Upper lobe of left lung (tissue), 6 donors: ENCODE measurements around the gene GRK3. TPM values are rescaled to one million over a fixed set of nuclear protein-coding genes. Genes with fewer than 3 reads are reported as not detected.

ENCODE experiments used
- ATAC-seq, 2 donors: fragments of 200-7000 bp; cut with Tn5 transposase; one replicate each; pipeline ENCODE4 v1.9.1; 2022; ENCODE audit warnings: mild to moderate bottlenecking in 2 of 2, moderate library complexity in 2 of 2; ENCODE audit not compliant: low FRiP score in 2 of 2
- DNase-seq, 2 donors: peaks; one replicate each; pipeline ENCODE4 v3.0.0-alpha.2; 2019 to 2020
- H3K27ac ChIP-seq, 4 donors: fragments of 200-600 bp; sonication (generic); one replicate each; pipeline ENCODE4 v1.5.1; 2016 to 2019
- H3K27me3 ChIP-seq, 4 donors: fragments of 200-600 bp; sonication (generic); one replicate each; pipeline ENCODE4 v1.5.1; 2017 to 2019
- H3K36me3 ChIP-seq, 4 donors: fragments of 200-600 bp; sonication (generic); one replicate each; pipeline ENCODE4 v1.5.1; 2016 to 2019
- H3K4me1 ChIP-seq, 4 donors: fragments of 200-600 bp; sonication (generic); one replicate each; pipeline ENCODE4 v1.5.1; 2018 to 2019
- H3K4me3 ChIP-seq, 4 donors: fragments of 200-600 bp; sonication (generic); one replicate each; pipeline ENCODE4 v1.5.1; 2017 to 2019; ENCODE audit warnings: mild to moderate bottlenecking in 2 of 4, moderate library complexity in 1 of 4
- H3K9me3 ChIP-seq, 4 donors: fragments of 200-600 bp; sonication (generic); one replicate each; pipeline ENCODE4 v1.5.1; 2018 to 2019
- CTCF ChIP-seq, 6 experiments: fragments of 450-650 bp in 4 of 6; fragments of 200-600 bp in 2 of 6; sonication (generic) in 2 of 6; IDR thresholded peaks; one replicate each; pipeline ENCODE4 v1.5.1; 2016 to 2019; ENCODE audit warnings: antibody characterized with exemption in 6 of 6
- EP300 ChIP-seq, 4 donors: sonication (generic); formaldehyde crosslinking; IDR thresholded peaks; one replicate each; pipeline ENCODE4 v1.5.1; 2017; ENCODE audit warnings: antibody characterized with exemption in 4 of 4, control low read depth in 2 of 4
- POLR2A ChIP-seq, 4 donors: fragments of 450-650 bp; IDR thresholded peaks; one replicate each; pipeline ENCODE4 v1.5.1; 2016 to 2017; ENCODE audit warnings: antibody characterized with exemption in 4 of 4, mild to moderate bottlenecking in 2 of 4
- POLR2AphosphoS5 ChIP-seq, 2 donors: sonication (generic); formaldehyde crosslinking; IDR thresholded peaks; one replicate each; pipeline ENCODE4 v1.5.1; 2017; ENCODE audit warnings: antibody characterized with exemption in 2 of 2
- WGBS, 2 donors: methylation state at CpG; one replicate each; pipeline ENCODE4 v1.1.5; 2017 to 2018; 5-methylcytosine and 5-hydroxymethylcytosine counted together
- total RNA-seq, 6 donors: library from RNA; depleted of rRNA in 4 of 6; stranded (reverse); fragments of >200 nt in 4 of 6; gene quantifications; one replicate each; pipeline versions ENCODE4 v1.1.0 to v1.2.1, GENCODE V29; 2016 to 2021
- donor health status: DM: no; HTN: no; CAD: no; lungs with moderate emphysema.
- donor health status: DM: no; HTN: yes; CAD: no; lungs with severe emphysema.

GRK3 gene
- total RNA-seq, 6 donors from 2014 or later, result 16.0 to 25.2 (median 21.6) TPM

- ATAC-seq, result peak in 1 of 2 donors; percentile 90
- Histone ChIP-seq H3K27ac (no peak overlapping the region), H3K36me3 (no peaks in the 10 kb centered on the region), H3K4me1 (peaks cover 0 to 7% (median 5%) of the 10 kb centered on the region in 4 donors), H3K27me3 (peaks cover 0 to 2% (median 0%) of the 10 kb centered on the region in 4 donors), H3K9me3 (no peaks in the 10 kb centered on the region), H3K4me3 (no peak overlapping the region)
- peak in 1 of 2 donors; percentile 16 for TF ChIP-seq POLR2AphosphoS5 (IDR thresholded peaks at IDR 0.05)
- peak in 1 of 4 donors; percentile 6 for TF ChIP-seq EP300 (IDR thresholded peaks at IDR 0.05)
- no peak for TF ChIP-seq POLR2A (IDR thresholded peaks at IDR 0.05)
- no peak for TF ChIP-seq CTCF (IDR thresholded peaks at IDR 0.05)
- DNase-seq, result peak in 1 of 2 donors; percentile 31
- WGBS, 2 donors, result 14 to 29% methylated on average over 5 of the region's 5 CpGs
Measured at GRCh38 chr22:25759825-25760231, 195.4 kb downstream of the GRK3 start.

- no peak overlapping the region for H3K4me3 ChIP-seq
- no peak overlapping the region for H3K27ac ChIP-seq
- 32 to 59% methylated on average over 2 of the region's 2 CpGs for WGBS, 2 donors
Measured at GRCh38 chr22:25760294-25760693, 195.8 kb downstream of the GRK3 start.

GRCh38 chr22:25760848-25761595 lies 196.5 kb downstream of the GRK3 start:
- peaks cover 0 to 6% (median 3%) of the 10 kb centered on the region in 4 donors for H3K9me3 ChIP-seq
- no peak overlapping the region for H3K27ac ChIP-seq
- no peak for TF ChIP-seq CTCF (IDR thresholded peaks at IDR 0.05)
- no peak for TF ChIP-seq EP300 (IDR thresholded peaks at IDR 0.05)
- TF ChIP-seq POLR2A (IDR thresholded peaks at IDR 0.05), result no peak
- TF ChIP-seq POLR2AphosphoS5 (IDR thresholded peaks at IDR 0.05), result no peak
- H3K36me3 ChIP-seq, result no peaks in the 10 kb centered on the region
- WGBS, 2 donors, result 74 to 75% methylated on average over 13 to 14 of the region's 15 CpGs
- DNase-seq (no peak), ATAC-seq (no peak)
- peaks cover 0 to 7% (median 5%) of the 10 kb centered on the region in 4 donors for H3K4me1 ChIP-seq
- peaks cover 0 to 2% (median 0%) of the 10 kb centered on the region in 4 donors for H3K27me3 ChIP-seq
- H3K4me3 ChIP-seq, result no peak overlapping the region

More at GRCh38 chr22:25760294-25760693, 195.8 kb downstream of the GRK3 start:
- TF ChIP-seq EP300 (IDR thresholded peaks at IDR 0.05) (no peak), POLR2A (IDR thresholded peaks at IDR 0.05) (no peak), POLR2AphosphoS5 (IDR thresholded peaks at IDR 0.05) (no peak), CTCF (IDR thresholded peaks at IDR 0.05) (no peak)
- Histone ChIP-seq H3K27me3 (peaks cover 0 to 2% (median 0%) of the 10 kb centered on the region in 4 donors), H3K9me3 (no peaks in the 10 kb centered on the region), H3K4me1 (peaks cover 0 to 7% (median 5%) of the 10 kb centered on the region in 4 donors), H3K36me3 (no peaks in the 10 kb centered on the region)
- DNase-seq (no peak), ATAC-seq (no peak)

- ATAC-seq (no peak), DNase-seq (no peak)
- peaks cover 0 to 2% (median 0%) of the 10 kb centered on the region in 4 donors for H3K27me3 ChIP-seq
- no peak overlapping the region for H3K27ac ChIP-seq
- TF ChIP-seq POLR2A (IDR thresholded peaks at IDR 0.05), result no peak
- no peak for TF ChIP-seq EP300 (IDR thresholded peaks at IDR 0.05)
- no peak for TF ChIP-seq CTCF (IDR thresholded peaks at IDR 0.05)
- no peak for TF ChIP-seq POLR2AphosphoS5 (IDR thresholded peaks at IDR 0.05)
- peaks cover 0 to 17% (median 11%) of the 10 kb centered on the region in 4 donors for H3K9me3 ChIP-seq
- H3K4me1 ChIP-seq, result peaks cover 0 to 7% (median 5%) of the 10 kb centered on the region in 4 donors
- no peak overlapping the region for H3K4me3 ChIP-seq
- WGBS, 2 donors, result 73 to 74% methylated on average over 5 of the region's 5 CpGs
- H3K36me3 ChIP-seq, result no peaks in the 10 kb centered on the region
Measured at GRCh38 chr22:25762147-25762546, 197.7 kb downstream of the GRK3 start.
